ENCODE results near the gene TADA2A. TPM values are rescaled to one million over a fixed set of nuclear protein-coding genes. Genes with fewer than 3 reads are reported as not detected.
"Not testable (repeated sequence)": the region's sequence is repeated elsewhere in the genome, so short reads cannot be mapped to it uniquely, and the experiment has no call there.

Gene TADA2A
- total RNA-seq, 2 donors from 2014 or later = 8.1 to 14.7 TPM

GRCh38 chr17:37510056-37510455 is 103.4 kb downstream of the TADA2A start:
- Histone ChIP-seq H3K27me3 (replicated peaks; ENCODE audit: insufficient read depth) (no peaks in the 10 kb centered on the region), H3K4me1 (ENCODE audit: control insufficient read depth in 1 of 2, low read depth in 2 of 2) (no peaks in the 10 kb centered on the region), H3K9me3 (no peaks in the 10 kb centered on the region), H3K27ac (no peak overlapping the region), H3K4me3 (no peak overlapping the region), H3K36me3 (peaks cover 14% of the 10 kb centered on the region)
- no peak for TF ChIP-seq CTCF (IDR thresholded peaks at IDR 0.05)
- no peak for DNase-seq (ENCODE audit: low spot score)
- no peak for ATAC-seq (ENCODE audit: insufficient number of reproducible peaks, low FRiP score, low read depth)

- H3K27me3 ChIP-seq (replicated peaks; ENCODE audit: insufficient read depth); H3K9me3 ChIP-seq; ATAC-seq (ENCODE audit: insufficient number of reproducible peaks, low FRiP score, low read depth); DNase-seq (ENCODE audit: low spot score); H3K4me3 ChIP-seq; H3K4me1 ChIP-seq (ENCODE audit: control insufficient read depth in 1 of 2, low read depth in 2 of 2); H3K27ac ChIP-seq: not testable (repeated sequence)
- peaks cover 22% of the 10 kb centered on the region for H3K36me3 ChIP-seq
Observed at GRCh38 chr17:37511642-37512041, 105.0 kb downstream of the TADA2A start.

- Histone ChIP-seq H3K27me3 (replicated peaks; ENCODE audit: insufficient read depth) (no peaks in the 10 kb centered on the region), H3K36me3 (peaks cover 30% of the 10 kb centered on the region), H3K4me3 (no peak overlapping the region), H3K9me3 (no peaks in the 10 kb centered on the region), H3K4me1 (ENCODE audit: control insufficient read depth in 1 of 2, low read depth in 2 of 2) (no peaks in the 10 kb centered on the region), H3K27ac (no peak overlapping the region)
- ATAC-seq (ENCODE audit: insufficient number of reproducible peaks, low FRiP score, low read depth) = no peak
- no peak for DNase-seq (ENCODE audit: low spot score)
- no peak for TF ChIP-seq CTCF (IDR thresholded peaks at IDR 0.05)
Observed at GRCh38 chr17:37512442-37513068, 105.9 kb downstream of the TADA2A start.

GRCh38 chr17:37513711-37514110 is 107.0 kb downstream of the TADA2A start:
- peaks cover 38% of the 10 kb centered on the region for H3K36me3 ChIP-seq

GRCh38 chr17:37516127-37516571 is 109.5 kb downstream of the TADA2A start:
- no peak for DNase-seq (ENCODE audit: low spot score)
- ATAC-seq (ENCODE audit: insufficient number of reproducible peaks, low FRiP score, low read depth) = no peak
- no peak for TF ChIP-seq CTCF (IDR thresholded peaks at IDR 0.05)
- Histone ChIP-seq H3K27ac (no peak overlapping the region), H3K4me1 (ENCODE audit: control insufficient read depth in 1 of 2, low read depth in 2 of 2) (no peaks in the 10 kb centered on the region), H3K4me3 (no peak overlapping the region), H3K36me3 (peaks cover 44% of the 10 kb centered on the region), H3K27me3 (replicated peaks; ENCODE audit: insufficient read depth) (no peaks in the 10 kb centered on the region), H3K9me3 (no peaks in the 10 kb centered on the region)

More at GRCh38 chr17:37513711-37514110, 107.0 kb downstream of the TADA2A start:
- DNase-seq (ENCODE audit: low spot score) (no peak), ATAC-seq (ENCODE audit: insufficient number of reproducible peaks, low FRiP score, low read depth) (no peak)
- H3K9me3 ChIP-seq = no peaks in the 10 kb centered on the region
- no peaks in the 10 kb centered on the region for H3K4me1 ChIP-seq (ENCODE audit: control insufficient read depth in 1 of 2, low read depth in 2 of 2)
- no peak overlapping the region for H3K27ac ChIP-seq
- TF ChIP-seq CTCF (IDR thresholded peaks at IDR 0.05) = no peak
- H3K4me3 ChIP-seq = no peak overlapping the region
- no peaks in the 10 kb centered on the region for H3K27me3 ChIP-seq (replicated peaks; ENCODE audit: insufficient read depth)

GRCh38 chr17:37517881-37518280 is 111.2 kb downstream of the TADA2A start:
- no peak overlapping the region for H3K27ac ChIP-seq
- H3K4me1 ChIP-seq (ENCODE audit: control insufficient read depth in 1 of 2, low read depth in 2 of 2) = no peaks in the 10 kb centered on the region
- ATAC-seq (ENCODE audit: insufficient number of reproducible peaks, low FRiP score, low read depth) = no peak
- H3K27me3 ChIP-seq (replicated peaks; ENCODE audit: insufficient read depth) = no peaks in the 10 kb centered on the region
- no peak overlapping the region for H3K4me3 ChIP-seq
- DNase-seq (ENCODE audit: low spot score) = no peak
- no peak for TF ChIP-seq CTCF (IDR thresholded peaks at IDR 0.05)
- H3K9me3 ChIP-seq = no peaks in the 10 kb centered on the region
- peaks cover 44% of the 10 kb centered on the region for H3K36me3 ChIP-seq

Measured in thoracic aorta (tissue), 2 donors.